HG02852 (cell line): ENCODE results near the gene SPI1.
"Not testable (repeated sequence)": the region's sequence is repeated elsewhere in the genome, so short reads cannot be mapped to it uniquely, and the experiment has no call there.

Experiments
- ATAC-seq: cut with Tn5 transposase; IDR thresholded peaks from one replicate; pipeline ENCODE4 v1.9.1; 2021; ENCODE audit warnings: mild to moderate bottlenecking, moderate library complexity; ENCODE audit not compliant: unreplicated experiment

Gene SPI1

GRCh38 chr11:47328449-47329390 lies 49.6 kb downstream of the SPI1 start:
- peak; percentile 51 for ATAC-seq

- no peak for ATAC-seq
Observed at GRCh38 chr11:47327949-47328348, 50.4 kb downstream of the SPI1 start.

GRCh38 chr11:47327025-47327424 lies 51.3 kb downstream of the SPI1 start:
- no peak for ATAC-seq

- ATAC-seq = no peak
Observed at GRCh38 chr11:47326198-47326597, 52.1 kb downstream of the SPI1 start.

DNA sequence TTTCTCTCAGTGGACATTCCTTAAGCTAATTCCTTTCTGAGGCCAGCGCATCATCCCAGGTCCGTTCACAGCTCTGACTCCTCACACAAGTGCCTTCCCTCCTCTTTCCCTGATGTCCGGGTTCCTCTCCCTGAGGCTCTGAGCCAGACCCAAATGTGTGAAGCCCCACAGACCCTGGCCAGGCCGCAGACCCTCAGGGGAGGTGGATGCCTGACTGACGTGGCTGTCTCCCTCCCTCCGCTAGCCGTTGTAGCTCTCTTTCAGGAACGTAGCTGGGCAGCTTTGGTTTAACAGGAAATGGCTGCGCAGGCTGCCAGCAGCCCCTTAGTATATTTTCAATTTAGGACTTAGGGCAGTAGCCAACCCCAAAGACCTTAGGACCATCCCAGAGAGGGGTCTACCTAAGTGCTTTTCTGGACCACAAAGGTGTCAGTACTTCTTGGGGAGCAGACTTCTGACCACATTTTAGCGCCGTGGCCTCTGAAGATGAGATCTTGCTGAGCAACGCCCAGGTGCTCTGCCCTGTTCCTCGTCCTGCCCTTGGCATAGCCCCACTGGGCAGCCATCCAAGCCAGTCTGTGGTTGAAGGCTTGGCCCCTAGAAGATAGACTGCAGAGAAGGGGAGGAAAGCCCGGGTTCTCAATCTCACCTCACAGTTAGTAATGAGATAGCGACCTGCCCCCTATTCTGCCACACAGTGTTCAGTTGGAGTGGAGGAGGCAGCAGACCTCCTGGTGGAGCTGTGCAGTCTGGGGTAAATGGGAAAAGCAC lies 52.9 kb downstream of the SPI1 start:
- ATAC-seq = no peak

DNA sequence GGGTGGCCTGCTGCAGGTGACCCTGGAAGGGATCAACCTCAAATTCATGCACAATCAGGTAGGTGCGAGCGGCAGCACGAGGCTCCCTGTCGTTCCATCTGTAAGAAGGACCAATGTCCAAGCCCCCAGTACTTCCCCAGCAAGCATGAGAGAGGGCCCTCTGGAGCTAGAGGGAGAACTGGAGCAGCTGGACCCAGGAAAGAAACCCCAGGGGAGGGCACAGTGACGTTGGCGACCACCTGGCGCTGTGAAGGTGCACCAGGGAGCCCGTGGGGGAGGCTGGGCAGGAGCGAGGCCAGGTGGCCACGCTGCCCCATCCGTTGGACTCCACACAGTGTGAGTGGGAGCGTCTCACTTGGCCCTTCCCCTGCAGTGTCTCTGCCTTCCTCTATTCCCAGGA lies 53.8 kb downstream of the SPI1 start:
- ATAC-seq = no peak

- ATAC-seq = no peak
Observed at GRCh38 chr11:47318166-47318565, 60.2 kb downstream of the SPI1 start.

DNA sequence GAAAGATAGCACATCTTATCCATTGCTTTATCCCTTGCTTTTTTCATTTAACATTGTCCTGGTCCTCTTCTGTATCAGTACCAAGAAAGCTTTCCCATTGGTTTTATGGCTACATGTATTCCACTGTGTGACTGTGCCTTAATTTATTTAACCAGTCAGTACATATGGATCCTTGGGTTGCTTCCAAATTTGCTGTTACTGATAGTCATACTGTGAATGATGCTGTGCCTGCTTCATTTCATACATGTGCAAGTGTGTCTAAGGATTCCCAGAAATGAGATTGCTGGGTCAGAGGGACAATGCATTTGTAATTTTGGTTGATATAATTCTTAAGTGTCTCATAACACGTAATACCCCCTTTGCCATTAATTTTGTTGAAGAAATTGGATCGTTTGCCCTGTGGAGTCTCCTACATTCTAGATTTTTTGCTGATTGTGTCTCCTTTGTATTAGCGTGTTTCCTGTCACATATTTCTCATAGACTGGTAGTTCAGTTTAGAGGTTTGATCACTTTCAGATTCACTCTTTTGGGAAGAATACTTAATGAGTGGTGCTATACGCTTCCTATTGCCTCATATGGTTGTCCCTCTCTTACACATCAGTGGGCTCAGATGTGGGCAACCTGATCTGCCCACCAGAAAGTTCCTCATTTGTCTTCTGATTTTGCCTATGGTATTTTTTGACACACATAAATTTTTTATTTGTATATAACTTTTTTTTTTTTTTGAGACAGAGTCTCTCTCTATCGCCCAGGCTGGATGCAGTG lies 61.1 kb downstream of the SPI1 start:
- ATAC-seq = peak; percentile 66

DNA sequence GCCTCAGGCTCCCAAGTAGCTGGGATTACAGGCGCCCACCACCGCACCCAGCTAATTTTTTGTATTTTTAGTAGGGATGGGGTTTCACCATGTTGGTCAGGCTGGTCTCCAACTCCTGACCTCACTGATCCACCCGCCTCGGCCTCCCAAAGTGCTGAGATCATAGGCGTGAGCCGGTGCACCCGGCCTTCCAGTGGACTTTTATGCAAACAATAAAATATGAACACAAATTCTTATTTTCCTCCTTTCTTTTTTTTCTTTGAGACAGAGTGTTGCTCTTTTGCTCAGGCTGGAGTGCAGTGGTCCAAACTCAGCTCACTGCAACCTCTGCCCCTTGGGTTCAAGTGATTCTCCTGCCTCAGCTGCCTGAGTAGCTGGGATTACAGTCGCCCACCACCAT lies 61.8 kb downstream of the SPI1 start:
- not testable (repeated sequence) for ATAC-seq

DNA sequence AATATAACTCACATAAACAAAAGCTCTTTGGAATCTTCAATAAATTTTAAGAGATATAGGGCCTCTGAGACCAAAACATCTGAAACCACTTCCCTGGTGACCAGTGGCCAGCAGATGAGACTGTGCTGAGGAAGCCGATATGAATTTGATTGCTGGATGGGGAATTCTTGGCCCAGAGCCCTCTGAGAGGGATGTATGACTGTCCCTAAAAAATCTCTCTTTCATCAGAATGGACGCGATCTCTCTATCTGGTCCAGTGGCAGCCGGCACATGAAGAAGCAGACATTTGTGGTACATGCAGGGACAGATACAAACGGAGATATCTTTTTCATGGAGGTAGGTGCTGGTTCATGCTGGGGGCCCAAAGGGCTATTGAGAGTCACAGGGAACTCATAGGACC lies 63.4 kb downstream of the SPI1 start:
- ATAC-seq = no peak

GRCh38 chr11:47308050-47308823 lies 70.1 kb downstream of the SPI1 start:
- ATAC-seq = no peak

DNA sequence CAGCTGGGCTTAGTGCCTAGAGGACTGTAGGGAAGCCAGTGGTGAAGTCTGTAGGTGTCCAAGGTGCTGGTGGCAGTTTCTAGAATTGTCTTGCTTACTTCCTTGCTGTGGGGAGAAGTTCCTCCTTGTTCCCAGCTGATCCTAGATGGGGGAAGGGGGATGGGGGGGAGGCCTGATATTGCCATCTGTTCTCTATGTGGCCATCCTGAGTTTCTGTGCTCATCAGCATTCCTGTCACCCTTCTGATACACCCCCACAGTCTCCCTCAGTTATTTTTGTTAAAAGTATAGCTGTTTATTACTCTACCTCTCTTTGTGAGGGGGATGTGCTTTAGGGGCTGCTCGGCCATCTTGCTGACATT lies 71.9 kb downstream of the SPI1 start:
- no peak for ATAC-seq

DNA sequence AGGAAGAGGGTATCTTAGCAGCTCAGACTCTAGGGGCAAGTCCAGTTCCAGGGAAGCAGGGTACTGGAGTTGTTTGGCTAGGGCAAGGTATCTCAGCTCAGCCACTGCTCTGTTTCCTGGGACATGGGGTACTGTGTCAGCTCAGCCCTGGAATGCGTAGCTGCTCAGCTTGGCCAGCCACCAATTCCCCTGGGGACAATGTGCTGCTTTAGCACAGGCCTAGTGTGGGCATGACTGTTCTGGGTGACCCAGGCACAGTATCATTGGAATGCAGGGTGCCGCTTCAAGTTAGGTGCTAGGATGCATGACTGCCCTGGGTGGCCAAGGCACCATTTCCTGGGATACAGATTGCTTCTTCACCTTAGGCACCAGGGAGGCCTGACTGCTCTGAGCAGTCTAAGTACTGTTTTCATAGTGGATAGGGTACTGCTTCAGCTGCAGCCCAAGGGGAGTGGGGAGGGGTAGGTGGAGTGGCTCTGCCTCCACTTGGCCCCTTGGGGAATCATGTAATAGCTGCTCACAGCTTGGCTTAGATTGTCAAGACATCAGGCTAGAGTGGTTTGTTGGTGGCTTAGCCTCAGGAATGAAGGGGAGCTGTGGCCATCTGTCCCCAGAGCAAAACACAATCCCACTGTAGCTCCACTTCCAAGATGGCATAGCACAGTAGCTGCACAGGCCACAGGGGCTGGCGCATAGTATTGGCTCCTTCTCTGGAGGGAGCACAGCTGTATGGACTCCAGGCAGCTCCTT lies 72.4 kb downstream of the SPI1 start:
- no peak for ATAC-seq
